ENCODE results near the gene OR10T2. TPM values are rescaled to one million over a fixed set of nuclear protein-coding genes. Genes with fewer than 3 reads are reported as not detected.

The OR10T2 gene
- total RNA-seq, 1 donor: not detected

GRCh38 chr1:158417586-158417985 is 18.3 kb upstream of the OR10T2 start:
- no peak for TF ChIP-seq CTCF (IDR thresholded peaks at IDR 0.05; ENCODE audit: insufficient read depth, low read depth, low read length)
- no peak for DNase-seq (ENCODE audit: low read depth)
- H3K4me3 ChIP-seq (ENCODE audit: low read depth, low read length): no peak overlapping the region

GRCh38 chr1:158414651-158415345 is 15.5 kb upstream of the OR10T2 start:
- TF ChIP-seq CTCF (IDR thresholded peaks at IDR 0.05; ENCODE audit: insufficient read depth, low read depth, low read length): no peak
- no peak overlapping the region for H3K4me3 ChIP-seq (ENCODE audit: low read depth, low read length)
- no peak for DNase-seq (ENCODE audit: low read depth)

- no peak for TF ChIP-seq CTCF (IDR thresholded peaks at IDR 0.05; ENCODE audit: insufficient read depth, low read depth, low read length)
- DNase-seq (ENCODE audit: low read depth): no peak
- H3K4me3 ChIP-seq (ENCODE audit: low read depth, low read length): no peak overlapping the region
These were observed 7.8 kb upstream of the OR10T2 start for GRCh38 chr1:158407092-158407491.

- H3K4me3 ChIP-seq (ENCODE audit: low read depth, low read length): no peak overlapping the region
- TF ChIP-seq CTCF (IDR thresholded peaks at IDR 0.05; ENCODE audit: insufficient read depth, low read depth, low read length): no peak
- no peak for DNase-seq (ENCODE audit: low read depth)
These were observed 1.6 kb upstream of the OR10T2 start for GRCh38 chr1:158400871-158401270.

- no peak for DNase-seq (ENCODE audit: low read depth)
- no peak overlapping the region for H3K4me3 ChIP-seq (ENCODE audit: low read depth, low read length)
- TF ChIP-seq CTCF (IDR thresholded peaks at IDR 0.05; ENCODE audit: insufficient read depth, low read depth, low read length): no peak
These were observed 2.6 kb downstream of the OR10T2 start for GRCh38 chr1:158396646-158397045.

GRCh38 chr1:158393476-158393875 is 5.8 kb downstream of the OR10T2 start:
- no peak for DNase-seq (ENCODE audit: low read depth)
- TF ChIP-seq CTCF (IDR thresholded peaks at IDR 0.05; ENCODE audit: insufficient read depth, low read depth, low read length): no peak
- H3K4me3 ChIP-seq (ENCODE audit: low read depth, low read length): no peak overlapping the region

GRCh38 chr1:158391099-158391498 is 8.2 kb downstream of the OR10T2 start:
- H3K4me3 ChIP-seq (ENCODE audit: low read depth, low read length): no peak overlapping the region
- no peak for TF ChIP-seq CTCF (IDR thresholded peaks at IDR 0.05; ENCODE audit: insufficient read depth, low read depth, low read length)
- DNase-seq (ENCODE audit: low read depth): no peak

All from fibroblast of villous mesenchyme (primary cell).